Measurements from ENCODE around the gene ATXN10.

GRCh38 chr22:45828841-45829240, 157.2 kb downstream of the ATXN10 start:
- TF ChIP-seq L3MBTL2 (conservative IDR thresholded peaks at IDR 0.05) (no peak), SP1 (IDR thresholded peaks at IDR 0.05) (no peak), FOXM1 (IDR thresholded peaks at IDR 0.05; ENCODE audit: borderline replicate concordance) (no peak), ZNF384 (IDR thresholded peaks at IDR 0.05) (no peak), PKNOX1 (IDR thresholded peaks at IDR 0.05) (no peak), HDGF (IDR thresholded peaks at IDR 0.05; ENCODE audit: borderline replicate concordance) (no peak), FOXA1 (IDR thresholded peaks at IDR 0.05) (no peak), FOXK2 (IDR thresholded peaks at IDR 0.05) (no peak), ELF4 (IDR thresholded peaks at IDR 0.05) (no peak), NFRKB (IDR thresholded peaks at IDR 0.05) (no peak), BHLHE40 (IDR thresholded peaks at IDR 0.05; ENCODE audit: borderline replicate concordance) (no peak), ARNT (IDR thresholded peaks at IDR 0.05) (no peak)
